Stimulated activated CD4-positive, alpha-beta T cell treated with anti-CD3 and anti-CD28 coated beads, Interleukin-4, amount 100 ng/mL, for 48 hours (primary cell): Measurements from ENCODE around the gene LCN1.

Experiments used
- DNase-seq, 2 donors: peaks; one replicate each; pipeline ENCODE4 v3.0.0-alpha.2; 2020; ENCODE audit warnings: low read depth in 2 of 2

The LCN1 gene

DNA sequence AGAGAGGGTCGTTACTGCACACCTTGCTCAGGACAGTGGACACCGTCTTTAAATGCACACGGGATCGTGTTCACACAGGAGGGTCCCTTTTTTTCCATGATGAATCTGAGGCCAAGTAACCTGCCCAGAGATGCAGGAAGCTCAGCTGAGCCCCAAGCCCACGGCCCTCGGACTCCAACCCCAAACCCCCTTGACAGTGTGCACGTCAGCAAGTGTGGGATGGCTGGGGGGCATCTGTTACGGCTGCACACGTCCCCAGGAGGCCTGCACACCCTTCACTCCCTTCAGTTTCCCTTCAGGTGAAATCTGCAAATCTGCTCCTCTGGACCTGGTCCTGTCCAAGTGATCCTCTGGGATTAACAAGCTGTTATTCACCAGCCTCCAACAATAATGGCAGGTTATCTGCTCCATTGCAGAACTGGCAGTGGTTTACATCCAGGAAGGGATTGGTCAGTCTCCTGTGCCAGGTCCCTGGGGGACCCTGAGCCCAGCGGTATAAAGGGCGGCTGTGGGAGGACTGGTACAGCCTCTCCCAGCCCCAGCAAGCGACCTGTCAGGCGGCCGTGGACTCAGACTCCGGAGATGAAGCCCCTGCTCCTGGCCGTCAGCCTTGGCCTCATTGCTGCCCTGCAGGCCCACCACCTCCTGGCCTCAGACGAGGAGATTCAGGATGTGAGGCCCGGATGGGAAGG is at the start of gene LCN1:
Gene LCN1 (plus strand): TSS at position 525 of the 692 bp plus-strand sequence. CDS start 58 bp downstream, at position 583.
- no peak for DNase-seq

- DNase-seq: no peak
Observed at GRCh38 chr9:135471791-135472640, 49.2 kb upstream of the LCN1 start.

DNA sequence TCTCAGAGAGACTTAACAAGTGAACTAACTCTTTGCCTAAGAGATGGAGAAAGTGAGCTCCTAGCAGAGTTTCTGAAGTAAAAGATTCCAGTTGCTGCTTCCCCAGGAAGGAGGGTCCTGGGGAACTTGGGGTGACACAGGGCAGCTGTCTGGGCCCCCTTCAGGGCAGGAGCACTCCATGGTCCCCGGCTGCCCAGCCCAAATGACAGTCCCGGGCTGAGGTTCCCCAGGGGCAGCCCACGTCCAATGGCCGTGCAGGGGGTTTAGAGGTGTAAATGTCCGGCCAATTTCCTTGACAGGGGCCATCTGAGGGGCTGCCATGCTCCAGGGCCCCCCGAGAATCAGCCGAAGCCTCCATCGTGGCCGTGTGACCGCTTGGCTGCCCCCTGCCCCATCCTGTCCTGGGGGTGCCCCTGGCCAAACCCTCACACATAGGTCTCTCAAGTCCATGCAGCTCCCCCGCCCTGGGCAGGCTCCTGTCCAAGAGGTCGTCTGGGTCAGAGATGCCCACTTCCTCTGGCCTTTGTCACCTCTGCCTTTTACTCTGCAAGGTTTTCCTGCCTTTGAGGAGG is 47.2 kb upstream of the LCN1 start:
- DNase-seq: no peak

DNA sequence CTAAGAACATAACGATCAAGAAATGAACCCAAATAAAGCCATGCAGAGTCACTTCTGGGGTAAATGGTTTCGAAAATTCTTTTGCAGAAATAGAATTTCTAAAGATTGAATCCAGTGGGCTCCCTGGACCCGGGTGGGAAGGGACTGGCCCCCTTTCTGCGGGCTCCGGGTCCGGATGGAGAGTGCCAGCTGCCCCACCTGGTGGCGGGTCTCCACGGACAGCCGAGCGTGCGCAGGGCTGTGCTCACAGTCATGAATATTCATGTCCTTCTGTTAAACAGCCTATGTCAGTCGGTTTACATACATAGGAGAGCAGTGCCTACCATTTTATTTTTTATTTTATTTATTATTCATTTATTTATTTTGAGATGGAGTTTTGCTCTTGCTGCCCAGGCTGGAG is 46.3 kb upstream of the LCN1 start:
- DNase-seq: peak in 1 of 2 donors; percentile 30

DNA sequence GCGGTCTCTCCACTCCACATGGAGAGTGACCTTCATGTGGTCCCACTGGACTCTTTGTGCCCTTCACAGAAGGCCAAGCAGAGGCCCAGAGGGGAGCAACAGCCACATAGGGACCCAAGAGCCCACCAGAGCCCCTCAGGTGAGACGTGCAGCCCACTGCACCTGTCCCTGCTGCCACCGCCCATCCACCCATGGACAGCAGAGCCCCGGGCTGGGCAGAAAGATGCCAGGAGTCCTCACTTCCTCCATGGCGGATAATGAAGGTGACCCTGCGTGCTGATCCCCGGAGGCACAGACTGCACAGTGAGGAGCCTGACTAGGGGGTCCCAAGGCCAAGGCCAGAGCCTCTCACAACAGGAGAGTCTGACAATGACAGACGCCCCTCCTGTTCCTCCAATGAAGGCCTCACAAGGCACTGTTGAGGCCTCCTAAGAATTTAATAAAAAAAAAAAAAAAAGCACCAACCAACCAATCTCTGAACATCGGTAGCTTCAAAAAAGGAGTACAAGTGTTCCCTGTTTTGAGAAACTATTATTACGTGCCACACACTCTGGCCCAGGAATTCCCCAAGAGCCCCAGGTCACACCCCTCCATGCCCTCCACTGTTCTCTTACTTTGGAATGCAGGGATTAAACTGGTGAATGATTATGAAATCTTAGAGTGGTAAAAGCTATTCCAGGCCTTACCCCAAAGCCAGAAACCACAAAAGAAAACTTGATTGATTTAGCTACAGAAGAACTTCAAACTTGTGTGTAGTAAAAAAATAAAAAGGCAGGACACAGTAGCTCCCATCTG is 44.5 kb upstream of the LCN1 start:
- no peak for DNase-seq

DNA sequence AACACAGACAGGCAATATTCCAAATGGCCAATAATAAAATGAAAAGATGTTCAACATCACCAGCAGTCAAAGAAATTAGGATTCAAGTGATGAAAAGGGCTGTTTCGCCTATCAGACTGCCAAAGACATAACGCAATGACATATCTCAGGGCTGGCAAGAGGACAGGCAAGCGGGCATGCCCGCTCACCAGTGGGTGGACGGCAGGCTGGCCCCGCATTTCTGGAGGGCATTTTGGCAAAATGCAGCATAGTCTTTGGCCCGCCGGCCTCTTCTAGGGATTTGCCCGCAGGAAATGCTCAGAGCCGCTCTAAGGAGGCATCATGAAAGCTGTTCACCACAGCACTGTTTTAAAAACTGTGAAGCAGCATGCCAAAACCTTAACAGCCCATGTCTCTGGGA is 43.0 kb upstream of the LCN1 start:
- no peak for DNase-seq

DNA sequence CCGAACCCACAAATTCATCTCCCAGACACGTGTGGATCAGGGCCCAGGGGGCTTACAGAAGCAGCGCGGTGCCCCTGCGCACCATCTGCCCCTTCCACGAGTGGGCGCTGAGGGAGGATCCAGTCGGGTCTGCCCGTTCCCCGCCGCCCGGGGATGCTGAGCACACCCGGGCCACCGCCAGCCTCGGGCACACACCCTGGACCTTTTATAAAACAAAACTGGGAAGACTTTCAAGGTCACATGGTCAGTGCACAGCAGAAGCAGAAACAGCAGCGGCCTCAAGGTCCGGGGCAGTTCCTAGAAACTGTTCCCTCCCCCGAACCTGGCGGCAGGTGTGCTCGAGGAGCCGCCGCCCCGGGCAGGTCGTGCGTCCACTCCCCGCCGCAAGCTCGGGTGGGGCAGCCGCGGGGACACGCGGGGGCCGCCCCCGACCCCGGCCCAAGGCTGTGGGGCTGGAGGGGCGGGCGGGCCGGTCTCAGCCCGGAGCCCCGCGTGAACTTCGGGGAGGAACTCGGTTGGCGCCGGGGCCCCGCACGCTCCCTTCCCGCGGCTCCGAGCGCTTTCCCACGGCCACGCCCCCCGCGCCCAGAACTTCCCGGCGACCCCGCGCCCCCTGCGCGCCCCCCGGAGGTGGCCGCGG is 42.3 kb upstream of the LCN1 start:
- no peak for DNase-seq

- no peak for DNase-seq
Observed at GRCh38 chr9:135479469-135480052, 41.7 kb upstream of the LCN1 start, which contains the start of gene PPP1R26. Gene PPP1R26, plus strand, starts transcription at chr9:135479782. Its CDS starts 4,729 bp downstream, at chr9:135484511.

- no peak for DNase-seq
Observed at GRCh38 chr9:135480071-135480939, 40.9 kb upstream of the LCN1 start.

- DNase-seq: no peak
Observed at GRCh38 chr9:135480940-135481310, 40.3 kb upstream of the LCN1 start.

DNA sequence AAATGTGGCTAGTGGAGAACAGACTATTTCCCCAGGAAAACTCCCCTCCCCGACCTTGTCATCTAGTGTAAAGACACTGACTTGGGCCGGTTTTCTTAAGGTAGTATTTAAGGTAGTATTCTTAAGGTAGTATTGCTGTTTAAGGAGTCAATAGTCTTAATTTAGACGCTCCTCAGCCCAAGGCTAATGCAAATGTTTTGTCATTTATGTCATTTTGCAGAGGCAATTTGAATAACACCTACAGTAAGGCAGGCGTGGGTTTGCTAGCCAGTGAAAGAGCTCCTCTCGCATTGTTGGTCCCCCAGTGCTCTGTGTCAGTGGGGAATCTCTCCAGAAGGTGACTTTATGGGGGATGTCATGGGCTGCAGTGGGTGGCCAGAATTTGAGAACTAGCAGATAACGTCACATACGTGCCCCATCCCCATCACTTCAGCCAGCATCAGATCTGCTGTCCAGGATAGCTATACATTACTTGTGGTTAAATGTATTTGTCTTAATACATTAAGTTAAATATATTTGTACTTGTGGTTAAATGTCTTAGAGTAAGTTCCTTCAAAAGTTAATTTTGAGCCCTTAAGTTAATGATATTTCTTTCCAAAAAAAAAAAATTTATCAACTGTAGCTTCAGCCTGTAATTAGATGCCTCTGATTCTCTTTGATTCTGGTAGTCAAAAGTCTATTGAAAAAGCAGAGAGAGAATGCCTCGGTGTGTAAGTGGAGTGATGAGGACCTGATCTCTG is 39.1 kb upstream of the LCN1 start:
- DNase-seq: no peak

GRCh38 chr9:135484460-135485277 is 36.6 kb upstream of the LCN1 start:
- no peak for DNase-seq

GRCh38 chr9:135485385-135485784 is 35.9 kb upstream of the LCN1 start:
- DNase-seq: no peak

GRCh38 chr9:135485832-135486231 is 35.4 kb upstream of the LCN1 start:
- no peak for DNase-seq

DNA sequence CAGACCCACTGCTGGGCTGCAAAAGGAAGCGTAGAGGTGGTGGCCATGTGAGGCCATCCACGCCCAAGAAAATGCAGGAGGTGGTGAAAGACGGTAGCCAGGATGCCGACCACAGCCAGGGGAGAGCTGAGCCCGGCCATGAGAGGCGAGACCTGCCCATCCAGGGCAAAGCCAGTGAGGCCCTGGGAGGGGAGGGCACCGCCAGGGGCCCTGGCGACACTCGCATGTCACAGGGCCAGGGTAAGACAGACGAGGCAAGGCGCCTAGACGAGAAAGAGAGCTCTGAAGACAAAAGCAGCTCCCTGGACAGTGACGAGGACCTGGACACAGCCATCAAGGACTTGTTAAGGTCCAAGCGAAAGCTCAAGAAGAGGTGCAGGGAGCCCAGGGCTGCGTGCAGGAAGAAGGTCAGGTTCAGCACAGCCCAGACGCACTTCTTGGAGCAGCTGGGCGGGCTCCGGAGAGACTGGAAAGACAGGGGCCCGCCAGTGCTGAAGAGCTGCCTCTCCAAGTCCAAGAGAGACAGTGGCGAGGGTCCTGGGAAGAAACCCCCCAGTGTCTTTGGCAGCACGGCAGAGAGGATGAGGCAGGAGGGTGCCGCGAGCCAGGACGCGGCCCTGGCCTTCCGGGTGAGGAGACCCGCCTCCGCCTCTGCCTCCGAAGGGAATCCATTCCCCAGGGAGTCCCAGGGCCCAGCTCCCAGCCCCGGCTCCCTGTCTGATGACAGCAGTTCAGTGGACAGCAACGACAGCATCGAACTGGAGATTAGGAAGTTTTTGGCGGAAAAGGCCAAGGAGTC is 34.8 kb upstream of the LCN1 start:
- DNase-seq: no peak

GRCh38 chr9:135487281-135488012 is 33.8 kb upstream of the LCN1 start:
- DNase-seq: no peak

DNA sequence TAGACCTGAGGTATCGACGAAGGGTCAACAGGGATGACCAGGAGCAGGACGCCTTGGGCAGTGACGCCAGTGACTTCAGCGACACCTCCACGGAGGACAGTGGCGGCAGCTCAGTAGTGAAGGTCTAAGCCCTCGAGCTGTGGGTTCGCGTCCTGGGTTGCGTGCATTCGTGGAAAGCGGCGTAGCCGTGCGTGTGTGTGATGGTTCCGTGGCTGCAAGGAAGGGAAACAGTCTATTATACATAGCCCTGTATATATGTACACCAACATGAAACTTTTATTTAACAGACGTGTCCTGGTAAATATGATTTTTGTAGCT is 33.3 kb upstream of the LCN1 start:
- DNase-seq: no peak
